Measurements from ENCODE around the gene CBL.
"Not testable (repeated sequence)": the region's sequence is repeated elsewhere in the genome, so short reads cannot be mapped to it uniquely, and the experiment has no call there.

The CBL gene

GRCh38 chr11:119181677-119182412 is 24.3 kb upstream of the CBL start:
- no peak for DNase-seq (ENCODE audit: insufficient read length, low spot score)
- FAIRE-seq: no peak

- not testable (repeated sequence) for DNase-seq (ENCODE audit: insufficient read length, low spot score); FAIRE-seq
These were observed 21.7 kb upstream of the CBL start for GRCh38 chr11:119184399-119184798.

- no peak for DNase-seq (ENCODE audit: insufficient read length, low spot score)
- peak; percentile 9 for FAIRE-seq
These were observed 20.0 kb upstream of the CBL start for GRCh38 chr11:119185981-119186634.

GRCh38 chr11:119187123-119187892 is 18.8 kb upstream of the CBL start:
- DNase-seq (ENCODE audit: insufficient read length, low spot score) (no peak), FAIRE-seq (no peak)

GRCh38 chr11:119188067-119188466 is 18.1 kb upstream of the CBL start:
- DNase-seq (ENCODE audit: insufficient read length, low spot score): no peak
- FAIRE-seq: no peak

- DNase-seq (ENCODE audit: insufficient read length, low spot score) (no peak), FAIRE-seq (no peak)
These were observed 17.3 kb upstream of the CBL start for GRCh38 chr11:119188887-119189286.

GRCh38 chr11:119189393-119189792 is 16.7 kb upstream of the CBL start:
- FAIRE-seq: no peak
- DNase-seq (ENCODE audit: insufficient read length, low spot score): no peak

- FAIRE-seq: no peak
These were observed 15.6 kb upstream of the CBL start for GRCh38 chr11:119190531-119190930.

GRCh38 chr11:119191265-119191664 is 14.9 kb upstream of the CBL start:
- not testable (repeated sequence) for DNase-seq (ENCODE audit: insufficient read length, low spot score); FAIRE-seq

More at GRCh38 chr11:119190531-119190930, 15.6 kb upstream of the CBL start:
- DNase-seq (ENCODE audit: insufficient read length, low spot score): no peak

- no peak for FAIRE-seq
- no peak for DNase-seq (ENCODE audit: insufficient read length, low spot score)
These were observed 14.0 kb upstream of the CBL start for GRCh38 chr11:119192111-119192510.

- no peak for DNase-seq (ENCODE audit: insufficient read length, low spot score)
- FAIRE-seq: no peak
These were observed 13.1 kb upstream of the CBL start for GRCh38 chr11:119193001-119193400.

- FAIRE-seq: no peak
- no peak for DNase-seq (ENCODE audit: insufficient read length, low spot score)
These were observed 12.5 kb upstream of the CBL start for GRCh38 chr11:119193626-119194025.

GRCh38 chr11:119194811-119195440 is 11.2 kb upstream of the CBL start:
- no peak for FAIRE-seq

GRCh38 chr11:119195680-119196079 is 10.5 kb upstream of the CBL start:
- FAIRE-seq: no peak
- DNase-seq (ENCODE audit: insufficient read length, low spot score): no peak

More at GRCh38 chr11:119194811-119195440, 11.2 kb upstream of the CBL start:
- DNase-seq (ENCODE audit: insufficient read length, low spot score): no peak

- DNase-seq (ENCODE audit: insufficient read length, low spot score) (peak; percentile 87), FAIRE-seq (peak; percentile 62)
These were observed 9.2 kb upstream of the CBL start for GRCh38 chr11:119196833-119197483.

- FAIRE-seq (no peak), DNase-seq (ENCODE audit: insufficient read length, low spot score) (no peak)
These were observed 7.2 kb upstream of the CBL start for GRCh38 chr11:119198925-119199324.

- not testable (repeated sequence) for DNase-seq (ENCODE audit: insufficient read length, low spot score); FAIRE-seq
These were observed 4.9 kb upstream of the CBL start for GRCh38 chr11:119201236-119201635.

GRCh38 chr11:119202554-119202953 is 3.6 kb upstream of the CBL start:
- no peak for FAIRE-seq

GRCh38 chr11:119204066-119204465 is 2.1 kb upstream of the CBL start:
- no peak for FAIRE-seq
- no peak for DNase-seq (ENCODE audit: insufficient read length, low spot score)

More at GRCh38 chr11:119202554-119202953, 3.6 kb upstream of the CBL start:
- DNase-seq (ENCODE audit: insufficient read length, low spot score): no peak

- FAIRE-seq: no peak
- no peak for DNase-seq (ENCODE audit: insufficient read length, low spot score)
These were observed 1.1 kb upstream of the CBL start for GRCh38 chr11:119205080-119205479.
